Measurements from ENCODE around the gene AGR3. TPM values are rescaled to one million over a fixed set of nuclear protein-coding genes. Genes with fewer than 3 reads are reported as not detected.

The AGR3 gene
- total and polyA plus RNA-seq, 2 donors (not counting 3 experiments of a cell fraction or from before 2014, with no cell fraction given): not detected

GRCh38 chr7:16900209-16900768 is 18.5 kb upstream of the AGR3 start:
- dilution Hi-C loops (cut with MboI; ENCODE audit: extremely low pct_ligation_motif_present, low sequenced_read_pairs) (no loop called here), intact Hi-C loops (cut with micrococcal nuclease) (no loop called here)
- no peak for FAIRE-seq
- H3K9ac ChIP-seq (replicated peaks; ENCODE audit: extremely low read depth, insufficient read depth, low read length): no peak overlapping the region
- no peak overlapping the region for H2AFZ ChIP-seq (ENCODE audit: low read depth, low read length)
- ChIA-PET CTCF (interaction anchor here (1.0 to 1.1 kb wide), 2 partner anchors 18 to 43 kb away, joined by 3 read pairs; no protein-coding TSS in a partner anchor), POLR2A (no interaction called here)
- no TSS peak for BruUV-seq (replicated peaks)
- no peaks in the 10 kb centered on the region for H3K4me1 ChIP-seq (ENCODE audit: control insufficient read depth, extremely low read depth, insufficient read depth, low read length)
- no peaks in the 10 kb centered on the region for H3K9me1 ChIP-seq (replicated peaks; ENCODE audit: control insufficient read depth, extremely low read depth, insufficient read depth, low read length)
- H4K20me1 ChIP-seq (replicated peaks; ENCODE audit: control insufficient read depth, extremely low read depth, insufficient read depth, low read length): no peaks in the 10 kb centered on the region
- TF ChIP-seq POLR2AphosphoS5 (IDR thresholded peaks at IDR 0.05; ENCODE audit: insufficient read depth, low read depth, low read length) (no peak), EZH2 (IDR thresholded peaks at IDR 0.05; ENCODE audit: borderline replicate concordance, low read depth, low read length, severe bottlenecking) (no peak), POLR2A (IDR thresholded peaks at IDR 0.05; ENCODE audit: low read depth, low read length) (no peak), MAX (IDR thresholded peaks at IDR 0.05; ENCODE audit: insufficient read depth, insufficient read length) (no peak), CTCF (IDR thresholded peaks at IDR 0.05; ENCODE audit: extremely low read depth in 1 of 2, insufficient read depth in 1 of 2, low read depth in 1 of 2, low read length in 2 of 2) (no peak), FOS (IDR thresholded peaks at IDR 0.05; ENCODE audit: borderline replicate concordance, insufficient read depth, low read length) (no peak)
- no peak overlapping the region for H3K27ac ChIP-seq (ENCODE audit: insufficient read depth, low read depth, low read length)
- no peak overlapping the region for H3K4me3 ChIP-seq (replicated peaks in 1 of 3; ENCODE audit: insufficient read depth in 1 of 3, low read depth in 1 of 3, low read length in 3 of 3)
- DNase-seq (ENCODE audit: low read depth, low spot score): no peak
- H3K27me3 ChIP-seq (ENCODE audit: control insufficient read depth in 2 of 2, insufficient read depth in 2 of 2, low read length in 2 of 2): no peaks in the 10 kb centered on the region
- no peaks in the 10 kb centered on the region for H3K9me3 ChIP-seq (replicated peaks; ENCODE audit: control insufficient read depth, insufficient read depth, low read length)
- no peaks in the 10 kb centered on the region for H3K36me3 ChIP-seq (ENCODE audit: control insufficient read depth in 2 of 2, extremely low read depth in 1 of 2, insufficient read depth in 2 of 2, low read length in 2 of 2)
- H3K79me2 ChIP-seq (ENCODE audit: control insufficient read depth, insufficient read depth, low read length): no peaks in the 10 kb centered on the region
- no peak overlapping the region for H3K4me2 ChIP-seq (ENCODE audit: insufficient read depth, low read length)

All from endothelial cell of umbilical vein (primary cell).